ENCODE data around the gene C10orf53.
"Not testable (repeated sequence)": the region's sequence is repeated elsewhere in the genome, so short reads cannot be mapped to it uniquely, and the experiment has no call there.

Gene C10orf53

GRCh38 chr10:49667991-49668390 lies 11.5 kb upstream of the C10orf53 start:
- DNase-seq (ENCODE audit: low read depth) = no peak
- no peak overlapping the region for H3K4me3 ChIP-seq (ENCODE audit: low read depth, low read length)
- no peak for TF ChIP-seq CTCF (IDR thresholded peaks at IDR 0.05; ENCODE audit: insufficient read depth, low read depth, low read length, missing control alignments)

- DNase-seq (ENCODE audit: low read depth) = no peak
- no peak for TF ChIP-seq CTCF (IDR thresholded peaks at IDR 0.05; ENCODE audit: insufficient read depth, low read depth, low read length, missing control alignments)
- no peak overlapping the region for H3K4me3 ChIP-seq (ENCODE audit: low read depth, low read length)
Measured at GRCh38 chr10:49668684-49669083, 10.8 kb upstream of the C10orf53 start.

GRCh38 chr10:49678827-49679479 lies 498 bp upstream of the C10orf53 start:
- DNase-seq (ENCODE audit: low read depth) = no peak
- TF ChIP-seq CTCF (IDR thresholded peaks at IDR 0.05; ENCODE audit: insufficient read depth, low read depth, low read length, missing control alignments) = no peak
- H3K4me3 ChIP-seq (ENCODE audit: low read depth, low read length) = no peak overlapping the region

- H3K4me3 ChIP-seq (ENCODE audit: low read depth, low read length); DNase-seq (ENCODE audit: low read depth): not testable (repeated sequence)
Measured at GRCh38 chr10:49682449-49682848, 3.0 kb downstream of the C10orf53 start.

- H3K4me3 ChIP-seq (ENCODE audit: low read depth, low read length) = no peak overlapping the region
- no peak for TF ChIP-seq CTCF (IDR thresholded peaks at IDR 0.05; ENCODE audit: insufficient read depth, low read depth, low read length, missing control alignments)
- DNase-seq (ENCODE audit: low read depth) = no peak
Measured at GRCh38 chr10:49682879-49683278, 3.4 kb downstream of the C10orf53 start.

- no peak for DNase-seq (ENCODE audit: low read depth)
- TF ChIP-seq CTCF (IDR thresholded peaks at IDR 0.05; ENCODE audit: insufficient read depth, low read depth, low read length, missing control alignments) = no peak
- no peak overlapping the region for H3K4me3 ChIP-seq (ENCODE audit: low read depth, low read length)
Measured at GRCh38 chr10:49686651-49687050, 7.2 kb downstream of the C10orf53 start.

GRCh38 chr10:49688261-49688846 lies 8.9 kb downstream of the C10orf53 start:
- DNase-seq (ENCODE audit: low read depth) = no peak
- no peak for TF ChIP-seq CTCF (IDR thresholded peaks at IDR 0.05; ENCODE audit: insufficient read depth, low read depth, low read length, missing control alignments)
- no peak overlapping the region for H3K4me3 ChIP-seq (ENCODE audit: low read depth, low read length)

Measured in GM12865 (cell line).